ENCODE measurements around the gene BCO2. TPM values are rescaled to one million over a fixed set of nuclear protein-coding genes. Genes with fewer than 3 reads are reported as not detected.

The BCO2 gene
- total and polyA plus RNA-seq, 2 experiments from 2014 or later: 0.63 to 1.1 TPM

DNA sequence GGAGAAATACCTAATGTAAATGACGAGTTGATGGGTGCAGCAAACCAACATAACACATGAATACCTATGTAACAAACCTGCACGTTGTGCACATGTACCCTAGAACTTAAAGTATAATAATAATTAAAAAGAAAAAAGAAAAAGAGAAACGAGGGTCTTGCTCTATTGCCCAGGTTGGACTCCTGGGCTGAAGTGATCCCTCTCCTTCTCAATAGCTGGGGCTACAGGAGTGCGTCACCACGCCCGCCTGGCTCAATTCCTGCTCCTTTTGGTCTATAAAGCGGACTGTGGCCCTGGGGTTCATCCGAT is 50.4 kb downstream of the BCO2 start:
- peaks cover 9% of the 10 kb centered on the region for H3K27me3 Mint-ChIP-seq (ENCODE audit: insufficient read depth, low read depth, poor library complexity)
- Histone ChIP-seq H3K36me3 (ENCODE audit: insufficient read depth) (peaks cover 8% of the 10 kb centered on the region; the same call in 1 of the 2 replicates), H3K9me2 (ENCODE audit: insufficient read depth) (no peaks in the 10 kb centered on the region), H3F3A (replicated peaks; ENCODE audit: low read depth) (no peaks in the 10 kb centered on the region), H3K4me1 (ENCODE audit: insufficient read depth) (peaks cover 7% of the 10 kb centered on the region; the same call in 1 of the 2 replicates), H3K27ac (ENCODE audit: low read depth) (peak overlapping the region; percentile 90), H4K20me1 (replicated peaks; ENCODE audit: insufficient read depth) (peaks cover 5% of the 10 kb centered on the region; the same call in 1 of the 2 replicates), H3K4me3 (peak overlapping the region; percentile 85), H3K79me2 (replicated peaks; ENCODE audit: insufficient read depth) (peaks cover 30% of the 10 kb centered on the region), H3K4me2 (peak overlapping the region; percentile 95), H3K27me3 (ENCODE audit: insufficient read depth) (no peaks in the 10 kb centered on the region; the same call in 1 of the 2 replicates), H2AFZ (peak overlapping the region; percentile 99)
- H3K4me3 Mint-ChIP-seq: peak overlapping the region; percentile 75
- ATAC-seq: peak; percentile 50; the same call in 1 of the 3 replicates
- TF ChIP-seq JUNB (IDR thresholded peaks at IDR 0.05; ENCODE audit: unreplicated experiment) (no peak), EZH2 (IDR thresholded peaks at IDR 0.05; ENCODE audit: low read depth, unreplicated experiment) (no peak), POLR2AphosphoS5 (IDR thresholded peaks at IDR 0.05; ENCODE audit: low read depth) (no peak), ZNF114 (CRISPR knock-in tag; IDR thresholded peaks at IDR 0.05) (no peak), EZH2phosphoT487 (IDR thresholded peaks at IDR 0.05; ENCODE audit: unreplicated experiment) (no peak), ZNF331 (CRISPR knock-in tag; IDR thresholded peaks at IDR 0.05; ENCODE audit: low read depth) (no peak)
- TF ChIP-seq, protein P1, sequence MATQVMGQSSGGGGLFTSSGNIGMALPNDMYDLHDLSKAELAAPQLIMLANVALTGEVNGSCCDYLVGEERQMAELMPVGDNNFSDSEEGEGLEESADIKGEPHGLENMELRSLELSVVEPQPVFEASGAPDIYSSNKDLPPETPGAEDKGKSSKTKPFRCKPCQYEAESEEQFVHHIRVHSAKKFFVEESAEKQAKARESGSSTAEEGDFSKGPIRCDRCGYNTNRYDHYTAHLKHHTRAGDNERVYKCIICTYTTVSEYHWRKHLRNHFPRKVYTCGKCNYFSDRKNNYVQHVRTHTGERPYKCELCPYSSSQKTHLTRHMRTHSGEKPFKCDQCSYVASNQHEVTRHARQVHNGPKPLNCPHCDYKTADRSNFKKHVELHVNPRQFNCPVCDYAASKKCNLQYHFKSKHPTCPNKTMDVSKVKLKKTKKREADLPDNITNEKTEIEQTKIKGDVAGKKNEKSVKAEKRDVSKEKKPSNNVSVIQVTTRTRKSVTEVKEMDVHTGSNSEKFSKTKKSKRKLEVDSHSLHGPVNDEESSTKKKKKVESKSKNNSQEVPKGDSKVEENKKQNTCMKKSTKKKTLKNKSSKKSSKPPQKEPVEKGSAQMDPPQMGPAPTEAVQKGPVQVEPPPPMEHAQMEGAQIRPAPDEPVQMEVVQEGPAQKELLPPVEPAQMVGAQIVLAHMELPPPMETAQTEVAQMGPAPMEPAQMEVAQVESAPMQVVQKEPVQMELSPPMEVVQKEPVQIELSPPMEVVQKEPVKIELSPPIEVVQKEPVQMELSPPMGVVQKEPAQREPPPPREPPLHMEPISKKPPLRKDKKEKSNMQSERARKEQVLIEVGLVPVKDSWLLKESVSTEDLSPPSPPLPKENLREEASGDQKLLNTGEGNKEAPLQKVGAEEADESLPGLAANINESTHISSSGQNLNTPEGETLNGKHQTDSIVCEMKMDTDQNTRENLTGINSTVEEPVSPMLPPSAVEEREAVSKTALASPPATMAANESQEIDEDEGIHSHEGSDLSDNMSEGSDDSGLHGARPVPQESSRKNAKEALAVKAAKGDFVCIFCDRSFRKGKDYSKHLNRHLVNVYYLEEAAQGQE (IDR thresholded peaks at IDR 0.05; ENCODE audit: unreplicated experiment): no peak
- TF ChIP-seq, protein P2, sequence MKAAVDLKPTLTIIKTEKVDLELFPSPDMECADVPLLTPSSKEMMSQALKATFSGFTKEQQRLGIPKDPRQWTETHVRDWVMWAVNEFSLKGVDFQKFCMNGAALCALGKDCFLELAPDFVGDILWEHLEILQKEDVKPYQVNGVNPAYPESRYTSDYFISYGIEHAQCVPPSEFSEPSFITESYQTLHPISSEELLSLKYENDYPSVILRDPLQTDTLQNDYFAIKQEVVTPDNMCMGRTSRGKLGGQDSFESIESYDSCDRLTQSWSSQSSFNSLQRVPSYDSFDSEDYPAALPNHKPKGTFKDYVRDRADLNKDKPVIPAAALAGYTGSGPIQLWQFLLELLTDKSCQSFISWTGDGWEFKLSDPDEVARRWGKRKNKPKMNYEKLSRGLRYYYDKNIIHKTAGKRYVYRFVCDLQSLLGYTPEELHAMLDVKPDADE (IDR thresholded peaks at IDR 0.05): no peak
- H3K9me3 Mint-ChIP-seq: no peaks in the 10 kb centered on the region
- H3K27ac Mint-ChIP-seq: peak overlapping the region; percentile 95
- H3K4me1 Mint-ChIP-seq: peaks cover 8% of the 10 kb centered on the region
- DNase-seq (ENCODE audit: low spot score): no peak
- peaks cover 11% of the 10 kb centered on the region; the same call in 2 of the 3 replicates for H3K36me3 Mint-ChIP-seq (ENCODE audit: low read depth)

DNA sequence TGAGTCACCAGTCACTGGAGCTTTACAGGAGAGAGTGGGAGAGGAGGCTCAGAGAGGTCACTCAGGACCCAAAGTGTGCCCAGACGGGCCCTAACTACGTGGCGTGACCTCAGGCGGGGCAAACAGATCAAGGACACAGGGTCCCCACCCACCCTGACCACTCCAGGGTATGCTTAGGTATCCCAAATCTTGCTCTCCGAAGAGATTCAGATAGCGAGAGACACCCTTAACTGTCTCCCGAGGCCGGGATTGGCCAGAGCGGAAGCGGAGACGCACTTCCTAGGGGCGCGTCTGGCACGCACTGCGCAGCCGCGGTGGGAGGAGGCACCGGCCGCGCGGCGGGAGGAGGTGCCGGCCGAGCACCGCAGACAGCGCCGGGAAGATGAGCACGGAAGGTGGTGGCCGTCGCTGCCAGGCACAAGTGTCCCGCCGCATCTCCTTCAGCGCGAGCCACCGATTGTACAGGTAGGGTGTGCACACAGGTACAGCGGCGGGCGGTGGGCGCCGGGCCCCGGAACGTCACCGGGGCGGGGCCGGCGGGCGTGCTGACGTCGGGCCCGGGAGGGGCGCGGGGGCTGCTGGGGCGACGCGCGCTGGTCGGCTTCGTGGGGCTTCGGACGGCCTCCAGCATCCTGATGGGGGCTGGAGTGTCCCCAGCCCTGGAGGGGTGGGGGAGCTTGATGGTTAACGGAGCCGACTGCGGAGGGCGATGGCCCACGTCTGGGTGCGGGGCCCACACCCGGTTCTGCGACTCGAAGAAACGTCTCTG is 50.9 kb downstream of the BCO2 start, which contains the start of gene PTS:
Gene PTS, plus strand, starts transcription at position 367 of the 769 bp plus-strand sequence. Its CDS starts 16 bp downstream, at position 383.
- Histone ChIP-seq H3K36me3 (ENCODE audit: insufficient read depth) (peaks cover 8% of the 10 kb centered on the region; the same call in 1 of the 2 replicates), H3K79me2 (replicated peaks; ENCODE audit: insufficient read depth) (peaks cover 35% of the 10 kb centered on the region), H3K4me1 (ENCODE audit: insufficient read depth) (peaks cover 7% of the 10 kb centered on the region; the same call in 1 of the 2 replicates), H3K9me2 (ENCODE audit: insufficient read depth) (no peaks in the 10 kb centered on the region), H3K4me3 (peak within 1 kb of the TSS; percentile 85), H3K27ac (ENCODE audit: low read depth) (peak within 1 kb of the TSS; percentile 90), H3F3A (replicated peaks; ENCODE audit: low read depth) (no peaks in the 10 kb centered on the region), H3K4me2 (peak within 1 kb of the TSS; percentile 95), H3K27me3 (ENCODE audit: insufficient read depth) (no peaks in the 10 kb centered on the region; the same call in 1 of the 2 replicates), H2AFZ (peak within 1 kb of the TSS; percentile 99), H4K20me1 (replicated peaks; ENCODE audit: insufficient read depth) (peaks cover 5% of the 10 kb centered on the region; the same call in 1 of the 2 replicates)
- peaks cover 14% of the 10 kb centered on the region; the same call in 2 of the 3 replicates for H3K36me3 Mint-ChIP-seq (ENCODE audit: low read depth)
- ATAC-seq (peak; percentile 95), DNase-seq (ENCODE audit: low spot score) (peak; percentile 91)
- peak within 1 kb of the TSS; percentile 95 for H3K27ac Mint-ChIP-seq
- no peaks in the 10 kb centered on the region for H3K9me3 Mint-ChIP-seq
- H3K4me3 Mint-ChIP-seq: peak within 1 kb of the TSS; percentile 75
- peaks cover 9% of the 10 kb centered on the region for H3K27me3 Mint-ChIP-seq (ENCODE audit: insufficient read depth, low read depth, poor library complexity)
- H3K4me1 Mint-ChIP-seq: peaks cover 8% of the 10 kb centered on the region
- TF ChIP-seq ZNF114 (CRISPR knock-in tag; IDR thresholded peaks at IDR 0.05): no peak
- TF ChIP-seq STAT1 (IDR thresholded peaks at IDR 0.05; ENCODE audit: unreplicated experiment): no peak
- no peak for TF ChIP-seq EZH2 (IDR thresholded peaks at IDR 0.05; ENCODE audit: low read depth, unreplicated experiment)
- TF ChIP-seq ZNF462 (CRISPR knock-in tag; IDR thresholded peaks at IDR 0.05): no peak

All from GM23338 (cell line).